SK-N-SH treated with all-trans-retinoic acid at 6 μM for 48 hours (cell line): ENCODE data around the gene NGB.

ENCODE experiments used
- PATZ1 ChIP-seq: fragments of 250-450 bp; sonication (Bioruptor Pico); IDR thresholded peaks from 2 replicates; pipeline ENCODE4 v1.8.0; 2020; ENCODE audit warnings: mild to moderate bottlenecking, moderate library complexity, borderline replicate concordance
- SNAI2 ChIP-seq: fragments of 250-450 bp; sonication (Bioruptor Pico); IDR thresholded peaks from 2 replicates; pipeline ENCODE4 v1.5.0; 2020; ENCODE audit warnings: mild to moderate bottlenecking, moderate library complexity
- TCF4 ChIP-seq: fragments of 250-450 bp; sonication (Bioruptor Pico); IDR thresholded peaks from 2 replicates; pipeline ENCODE4 v1.8.0; 2021; ENCODE audit warnings: mild to moderate bottlenecking, moderate library complexity, borderline replicate concordance
- TOX ChIP-seq: fragments of 250-450 bp; sonication (Bioruptor Pico); IDR thresholded peaks from 2 replicates; pipeline ENCODE4 v1.8.0; 2021; ENCODE audit warnings: mild to moderate bottlenecking, moderate library complexity, borderline replicate concordance
- ZFP30 ChIP-seq: fragments of 450-650 bp; formaldehyde crosslinking; IDR thresholded peaks from 2 replicates; pipeline ENCODE4 v1.5.0; 2022; ENCODE audit warnings: mild to moderate bottlenecking, moderate library complexity
- TF ChIP-seq, protein P1 (sequence below): fragments of 250-450 bp; sonication (Bioruptor Pico); IDR thresholded peaks from 2 replicates; pipeline ENCODE4 v1.8.0; 2021; ENCODE audit warnings: low read depth, mild to moderate bottlenecking, moderate library complexity, borderline replicate concordance
- TF ChIP-seq, protein P2 (sequence below): fragments of 250-450 bp; sonication (Bioruptor Pico); IDR thresholded peaks from 2 replicates; pipeline ENCODE4 v1.5.1; 2021; ENCODE audit warnings: mild to moderate bottlenecking, moderate library complexity

DNA sequence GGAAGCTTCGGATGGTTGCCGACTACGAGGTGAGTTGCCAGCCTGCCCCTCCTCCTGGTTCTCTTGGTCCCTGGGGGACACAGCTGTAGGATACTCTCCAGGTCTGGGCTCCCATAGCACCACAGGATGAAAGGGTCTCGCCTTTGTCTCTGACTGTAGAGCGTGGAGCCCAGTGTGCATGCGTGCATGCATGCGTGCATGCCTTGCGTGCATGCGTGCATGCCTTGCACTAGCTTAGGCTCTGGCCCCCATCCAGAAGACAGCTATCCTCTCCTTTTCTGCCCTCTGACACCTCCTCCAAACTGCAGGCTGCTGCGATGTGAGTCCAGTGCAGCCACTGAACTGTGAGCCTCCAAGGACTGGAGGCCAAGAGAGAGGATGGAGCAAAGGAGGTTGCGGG, 19.1 kb downstream of the NGB start:
- TF ChIP-seq PATZ1 (no peak), TCF4 (CRISPR knock-in tag) (no peak), ZFP30 (CRISPR knock-in tag) (no peak), SNAI2 (CRISPR knock-in tag) (no peak), TOX (no peak)
- TF ChIP-seq, protein P1, sequence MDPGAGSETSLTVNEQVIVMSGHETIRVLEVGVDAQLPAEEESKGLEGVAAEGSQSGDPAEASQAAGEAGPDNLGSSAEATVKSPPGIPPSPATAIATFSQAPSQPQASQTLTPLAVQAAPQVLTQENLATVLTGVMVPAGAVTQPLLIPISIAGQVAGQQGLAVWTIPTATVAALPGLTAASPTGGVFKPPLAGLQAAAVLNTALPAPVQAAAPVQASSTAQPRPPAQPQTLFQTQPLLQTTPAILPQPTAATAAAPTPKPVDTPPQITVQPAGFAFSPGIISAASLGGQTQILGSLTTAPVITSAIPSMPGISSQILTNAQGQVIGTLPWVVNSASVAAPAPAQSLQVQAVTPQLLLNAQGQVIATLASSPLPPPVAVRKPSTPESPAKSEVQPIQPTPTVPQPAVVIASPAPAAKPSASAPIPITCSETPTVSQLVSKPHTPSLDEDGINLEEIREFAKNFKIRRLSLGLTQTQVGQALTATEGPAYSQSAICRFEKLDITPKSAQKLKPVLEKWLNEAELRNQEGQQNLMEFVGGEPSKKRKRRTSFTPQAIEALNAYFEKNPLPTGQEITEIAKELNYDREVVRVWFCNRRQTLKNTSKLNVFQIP (CRISPR knock-in tag) = no peak
- TF ChIP-seq, protein P2, sequence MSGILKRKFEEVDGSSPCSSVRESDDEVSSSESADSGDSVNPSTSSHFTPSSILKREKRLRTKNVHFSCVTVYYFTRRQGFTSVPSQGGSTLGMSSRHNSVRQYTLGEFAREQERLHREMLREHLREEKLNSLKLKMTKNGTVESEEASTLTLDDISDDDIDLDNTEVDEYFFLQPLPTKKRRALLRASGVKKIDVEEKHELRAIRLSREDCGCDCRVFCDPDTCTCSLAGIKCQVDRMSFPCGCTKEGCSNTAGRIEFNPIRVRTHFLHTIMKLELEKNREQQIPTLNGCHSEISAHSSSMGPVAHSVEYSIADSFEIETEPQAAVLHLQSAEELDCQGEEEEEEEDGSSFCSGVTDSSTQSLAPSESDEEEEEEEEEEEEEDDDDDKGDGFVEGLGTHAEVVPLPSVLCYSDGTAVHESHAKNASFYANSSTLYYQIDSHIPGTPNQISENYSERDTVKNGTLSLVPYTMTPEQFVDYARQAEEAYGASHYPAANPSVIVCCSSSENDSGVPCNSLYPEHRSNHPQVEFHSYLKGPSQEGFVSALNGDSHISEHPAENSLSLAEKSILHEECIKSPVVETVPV (CRISPR knock-in tag) = no peak
